OCI-LY7 (cell line): ENCODE measurements around the gene ITGB2. TPM values are rescaled to one million over a fixed set of nuclear protein-coding genes. Genes with fewer than 3 reads are reported as not detected.

ENCODE experiments used
- BruUV-seq: library from RNA; stranded (reverse); fragments of 400-500 nt; replicated peaks from 2 replicates; lab custom pipeline; 2021; lab: Mats Ljungman, UMichigan
- CTCF ChIA-PET: fragments of 300-600 bp; sonication (Branson Sonifier 250); formaldehyde crosslinking; loops from one replicate; lab custom pipeline; 2022; ENCODE audit warnings: antibody characterized with exemption; ENCODE audit not compliant: unreplicated experiment; lab: Charles Lee
- POLR2A ChIA-PET: fragments of 300-600 bp; sonication (Branson Sonifier 250); formaldehyde crosslinking; loops from one replicate; lab custom pipeline; 2022; ENCODE audit warnings: antibody characterized with exemption; lab: Charles Lee
- DNase-seq: peaks from one replicate; pipeline ENCODE4 v3.0.0-alpha.2; 2015; ENCODE audit warnings: low spot score
- H2AFZ ChIP-seq: fragments of 200-600 bp; sonication (generic), shearing (Covaris generic); 2 replicates; pipeline ENCODE4 v1.6.1; 2014; ENCODE audit warnings: mild to moderate bottlenecking, antibody characterized with exemption, low read length, moderate library complexity
- H3K27ac ChIP-seq: fragments of 200-600 bp; sonication (generic); 2 replicates; pipeline ENCODE4 v1.5.1; 2014; ENCODE audit warnings: mixed run types, low read depth, mild to moderate bottlenecking, moderate library complexity, low read length, inconsistent platforms; ENCODE audit not compliant: poor library complexity, severe bottlenecking
- H3K36me3 ChIP-seq: fragments of 200-600 bp; sonication (generic); 2 replicates; pipeline ENCODE4 v1.6.1; 2014; ENCODE audit warnings: mild to moderate bottlenecking, antibody characterized with exemption, low read length, moderate library complexity, mixed read lengths; ENCODE audit not compliant: insufficient read depth
- H3K4me1 ChIP-seq: fragments of 200-600 bp; sonication (generic); 2 replicates; pipeline ENCODE4 v1.5.1; 2014; ENCODE audit warnings: mild to moderate bottlenecking, low read length; ENCODE audit not compliant: insufficient read depth, poor library complexity, severe bottlenecking
- H3K4me2 ChIP-seq: fragments of 200-600 bp; sonication (generic); 2 replicates; pipeline ENCODE4 v1.6.1; 2014; ENCODE audit warnings: mild to moderate bottlenecking, low read length
- H3K4me3 ChIP-seq: fragments of 200-600 bp; sonication (generic); 2 replicates; pipeline ENCODE4 v1.5.1; 2014; ENCODE audit warnings: mild to moderate bottlenecking, low read depth, low read length; ENCODE audit not compliant: poor library complexity, severe bottlenecking
- H3K79me2 ChIP-seq: fragments of 200-600 bp; sonication (generic); 2 replicates; pipeline ENCODE4 v1.6.1; 2016; ENCODE audit warnings: low read depth, mild to moderate bottlenecking, low read length, moderate library complexity, mixed read lengths; ENCODE audit not compliant: insufficient read depth
- H3K9me2 ChIP-seq: fragments of 200-600 bp; sonication (generic); 2 replicates; pipeline ENCODE4 v1.6.1; 2016; ENCODE audit warnings: mild to moderate bottlenecking, low read length, mixed read lengths; ENCODE audit not compliant: insufficient read depth
- H3K9me3 ChIP-seq: fragments of 200-600 bp; sonication (generic); 2 replicates; pipeline ENCODE4 v1.6.1; 2014; ENCODE audit warnings: mild to moderate bottlenecking, mixed run types, low read length, mixed read lengths
- H4K20me1 ChIP-seq: fragments of 200-600 bp; sonication (generic); 2 replicates; pipeline ENCODE4 v1.6.1; 2014; ENCODE audit warnings: mild to moderate bottlenecking, antibody characterized with exemption, low read length, moderate library complexity, mixed read lengths; ENCODE audit not compliant: insufficient read depth
- EZH2phosphoT487 ChIP-seq: fragments of 200-600 bp; sonication (generic); IDR thresholded peaks from 2 replicates; pipeline ENCODE4 v1.6.1; 2018; ENCODE audit warnings: low read depth, borderline replicate concordance, mild to moderate bottlenecking, mixed run types, antibody characterized with exemption, low read length, moderate library complexity, mixed read lengths
- intact Hi-C: fragments of 100-400 bp; cut with micrococcal nuclease; formaldehyde crosslinking; loops from one replicate; pipeline ENCODE4 v1.10.0; 2022; ENCODE audit not compliant: unreplicated experiment
- total RNA-seq, 2 experiments: library from RNA; depleted of rRNA in 1 of 2; stranded (reverse); fragments of >200 nt in 1 of 2; shearing (Covaris generic) in 1 of 2; gene quantifications; 2 replicates each; pipeline ENCODE4 v1.2.3, GENCODE V29; 2014 to 2022
- TF ChIP-seq, protein P1 (sequence below): fragments of 200-600 bp; sonication (generic); conservative IDR thresholded peaks from 2 replicates; pipeline ENCODE4 v1.5.1; 2014; ENCODE audit warnings: mild to moderate bottlenecking, antibody characterized with exemption, low read length, moderate library complexity, mixed read lengths

The ITGB2 gene
- total RNA-seq, 2 experiments from 2014 or later = 11.6 to 78.9 TPM

DNA sequence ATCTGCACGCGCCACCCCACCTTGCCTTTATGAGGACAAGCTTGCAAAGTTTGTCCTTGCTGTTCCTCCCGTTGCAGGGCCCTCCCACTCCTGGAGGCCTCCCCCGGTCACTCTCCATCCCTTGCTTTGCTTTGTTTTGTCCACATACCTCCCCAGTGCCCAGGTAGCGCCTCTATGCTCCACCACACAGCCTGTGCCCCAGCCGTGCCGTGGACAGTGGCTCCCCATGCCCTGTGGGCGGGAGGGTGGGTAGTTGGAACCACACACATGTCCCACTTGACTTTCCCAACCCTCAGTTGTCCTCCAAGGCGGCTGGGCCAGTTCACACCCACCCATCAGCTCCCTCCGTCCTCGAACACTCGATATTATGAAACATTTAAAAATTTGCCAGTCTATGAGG lies 43.7 kb upstream of the ITGB2 start:
- H2AFZ ChIP-seq = no peak overlapping the region
- H4K20me1 ChIP-seq = peaks cover 4% of the 10 kb centered on the region; the same call in 1 of the 2 replicates
- no peak for DNase-seq
- H3K9me3 ChIP-seq = no peaks in the 10 kb centered on the region
- H3K4me1 ChIP-seq = no peaks in the 10 kb centered on the region
- no peaks in the 10 kb centered on the region for H3K9me2 ChIP-seq
- peaks cover 7% of the 10 kb centered on the region; the same call in 1 of the 2 replicates for H3K79me2 ChIP-seq
- POLR2A ChIA-PET = interaction anchor here (0.7 kb wide), 1 partner anchor 173 kb away, joined by 3 read pairs; no protein-coding TSS in a partner anchor
- no peak overlapping the region for H3K4me3 ChIP-seq
- TF ChIP-seq EZH2phosphoT487 = no peak
- TF ChIP-seq, protein P1, sequence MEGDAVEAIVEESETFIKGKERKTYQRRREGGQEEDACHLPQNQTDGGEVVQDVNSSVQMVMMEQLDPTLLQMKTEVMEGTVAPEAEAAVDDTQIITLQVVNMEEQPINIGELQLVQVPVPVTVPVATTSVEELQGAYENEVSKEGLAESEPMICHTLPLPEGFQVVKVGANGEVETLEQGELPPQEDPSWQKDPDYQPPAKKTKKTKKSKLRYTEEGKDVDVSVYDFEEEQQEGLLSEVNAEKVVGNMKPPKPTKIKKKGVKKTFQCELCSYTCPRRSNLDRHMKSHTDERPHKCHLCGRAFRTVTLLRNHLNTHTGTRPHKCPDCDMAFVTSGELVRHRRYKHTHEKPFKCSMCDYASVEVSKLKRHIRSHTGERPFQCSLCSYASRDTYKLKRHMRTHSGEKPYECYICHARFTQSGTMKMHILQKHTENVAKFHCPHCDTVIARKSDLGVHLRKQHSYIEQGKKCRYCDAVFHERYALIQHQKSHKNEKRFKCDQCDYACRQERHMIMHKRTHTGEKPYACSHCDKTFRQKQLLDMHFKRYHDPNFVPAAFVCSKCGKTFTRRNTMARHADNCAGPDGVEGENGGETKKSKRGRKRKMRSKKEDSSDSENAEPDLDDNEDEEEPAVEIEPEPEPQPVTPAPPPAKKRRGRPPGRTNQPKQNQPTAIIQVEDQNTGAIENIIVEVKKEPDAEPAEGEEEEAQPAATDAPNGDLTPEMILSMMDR = no peak
- BruUV-seq = no TSS peak
- H3K27ac ChIP-seq = no peak overlapping the region
- CTCF ChIA-PET = no interaction called here
- H3K36me3 ChIP-seq = peaks cover 81% of the 10 kb centered on the region
- no peak overlapping the region for H3K4me2 ChIP-seq
- intact Hi-C loops = no loop called here

DNA sequence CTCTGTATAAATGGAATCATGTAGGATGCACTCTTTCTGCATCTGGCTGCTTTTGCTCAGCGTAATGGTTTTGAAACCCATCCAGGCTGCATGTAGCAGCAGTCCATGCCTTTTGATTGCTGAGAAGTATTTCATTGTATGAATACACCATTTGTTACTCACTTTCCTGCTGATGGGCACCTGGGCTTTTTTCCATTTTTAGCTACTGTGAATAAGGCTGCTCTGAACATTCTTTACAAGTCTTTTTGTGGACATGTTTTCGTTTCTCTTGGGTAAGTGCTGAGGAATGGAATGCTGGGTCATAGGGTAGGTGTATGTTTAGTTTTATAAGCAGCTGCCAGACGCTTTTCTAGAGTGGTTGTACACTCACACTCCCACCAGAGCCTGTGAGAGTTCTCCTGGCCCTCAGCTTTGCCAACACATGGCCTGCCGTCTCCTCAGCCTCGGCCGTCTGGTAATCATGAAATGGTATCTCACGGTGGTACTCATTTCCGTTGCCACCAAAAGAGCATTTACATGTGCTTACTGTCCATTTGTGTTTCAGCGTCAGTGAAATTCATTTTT lies 41.8 kb upstream of the ITGB2 start:
- Histone ChIP-seq H3K36me3 (peaks cover 80% of the 10 kb centered on the region), H3K9me2 (no peaks in the 10 kb centered on the region), H3K4me1 (no peaks in the 10 kb centered on the region), H2AFZ (no peak overlapping the region), H3K9me3 (no peaks in the 10 kb centered on the region), H4K20me1 (peaks cover 4% of the 10 kb centered on the region; the same call in 1 of the 2 replicates), H3K4me3 (no peak overlapping the region), H3K4me2 (no peak overlapping the region), H3K27ac (no peak overlapping the region), H3K79me2 (peaks cover 7% of the 10 kb centered on the region; the same call in 1 of the 2 replicates)
- no peak for DNase-seq
- intact Hi-C loops = no loop called here
- ChIA-PET POLR2A (no interaction called here), CTCF (interaction anchor here (0.7 kb wide), 1 partner anchor 12 kb away, joined by 3 read pairs; no protein-coding TSS in a partner anchor)
- TF ChIP-seq, protein P1 = no peak
- TF ChIP-seq EZH2phosphoT487 = no peak
- BruUV-seq = no TSS peak
